GM21737 (cell line): Measurements from ENCODE around the gene TCAP.

Experiments
- ATAC-seq: cut with Tn5 transposase; IDR thresholded peaks from one replicate; pipeline ENCODE4 v1.9.1; 2021; ENCODE audit warnings: mild to moderate bottlenecking, moderate library complexity; ENCODE audit not compliant: unreplicated experiment

Gene TCAP

GRCh38 chr17:39648616-39649366, 16.4 kb upstream of the TCAP start:
- no peak for ATAC-seq

GRCh38 chr17:39650121-39650579, 15.0 kb upstream of the TCAP start:
- ATAC-seq = no peak

GRCh38 chr17:39651923-39652586, 13.1 kb upstream of the TCAP start:
- ATAC-seq = no peak

GRCh38 chr17:39652587-39653315, 12.4 kb upstream of the TCAP start:
- no peak for ATAC-seq

GRCh38 chr17:39653316-39653661, 11.9 kb upstream of the TCAP start:
- no peak for ATAC-seq

- no peak for ATAC-seq
Measured at GRCh38 chr17:39653662-39654331, 11.4 kb upstream of the TCAP start.

- no peak for ATAC-seq
Measured at GRCh38 chr17:39655105-39655504, 10.0 kb upstream of the TCAP start.

GRCh38 chr17:39658346-39658745, 6.8 kb upstream of the TCAP start:
- no peak for ATAC-seq

GRCh38 chr17:39658760-39659159, 6.4 kb upstream of the TCAP start:
- no peak for ATAC-seq

GRCh38 chr17:39659279-39660010, 5.7 kb upstream of the TCAP start:
- no peak for ATAC-seq

- no peak for ATAC-seq
Measured at GRCh38 chr17:39660011-39660360, 5.2 kb upstream of the TCAP start.

GRCh38 chr17:39660397-39661385, 4.5 kb upstream of the TCAP start:
- ATAC-seq = no peak

GRCh38 chr17:39661744-39662541, 3.2 kb upstream of the TCAP start:
- ATAC-seq = no peak

- ATAC-seq = no peak
Measured at GRCh38 chr17:39662551-39663339, 2.4 kb upstream of the TCAP start.

GRCh38 chr17:39663340-39663687, 1.8 kb upstream of the TCAP start:
- ATAC-seq = no peak

- no peak for ATAC-seq
Measured at GRCh38 chr17:39663688-39664580, 1.2 kb upstream of the TCAP start.

GRCh38 chr17:39665642-39666224, 584 bp downstream of the TCAP start:
- ATAC-seq = no peak
